Neutrophil (primary cell): ENCODE results near the gene THAP5.

Experiments used
- H3K27ac ChIP-seq: fragments of 200-600 bp; sonication (generic); 2 replicates; pipeline ENCODE4 v1.5.1; 2016; ENCODE audit warnings: mild to moderate bottlenecking, moderate library complexity
- H3K27me3 ChIP-seq: fragments of 200-600 bp; sonication (generic); 2 replicates; pipeline ENCODE4 v1.6.0; 2016; ENCODE audit warnings: mild to moderate bottlenecking
- H3K36me3 ChIP-seq: fragments of 200-600 bp; sonication (generic); 2 replicates; pipeline ENCODE4 v1.5.1; 2017
- H3K4me1 ChIP-seq, 2 experiments: fragments of 200-600 bp in 1 of 2; sonication (generic) in 1 of 2; 1 replicate in 1 of 2; 2 replicates in 1 of 2; pipeline versions ENCODE4 v1.5.1 to v1.6.1; 2013 to 2016; ENCODE audit warnings: low read depth in 1 of 2, low read length in 1 of 2, mild to moderate bottlenecking in 1 of 2, moderate library complexity in 1 of 2; ENCODE audit not compliant: control insufficient read depth in 1 of 2, insufficient read depth in 1 of 2
- H3K4me3 ChIP-seq, 2 experiments: fragments of 200-600 bp in 1 of 2; sonication (generic) in 1 of 2; 1 replicate in 1 of 2; 2 replicates in 1 of 2; pipeline ENCODE4 v1.5.1; 2013 to 2016; ENCODE audit warnings: low read depth in 1 of 2, low read length in 1 of 2, mild to moderate bottlenecking in 1 of 2, moderate library complexity in 1 of 2
- H3K9me3 ChIP-seq: fragments of 200-600 bp; sonication (generic); 2 replicates; pipeline ENCODE4 v1.5.1; 2016
- TF ChIP-seq, protein P1 (sequence below): fragments of 200-600 bp; sonication (generic); IDR thresholded peaks from 2 replicates; pipeline ENCODE4 v1.5.1; 2016; ENCODE audit warnings: antibody characterized with exemption

The THAP5 gene

DNA sequence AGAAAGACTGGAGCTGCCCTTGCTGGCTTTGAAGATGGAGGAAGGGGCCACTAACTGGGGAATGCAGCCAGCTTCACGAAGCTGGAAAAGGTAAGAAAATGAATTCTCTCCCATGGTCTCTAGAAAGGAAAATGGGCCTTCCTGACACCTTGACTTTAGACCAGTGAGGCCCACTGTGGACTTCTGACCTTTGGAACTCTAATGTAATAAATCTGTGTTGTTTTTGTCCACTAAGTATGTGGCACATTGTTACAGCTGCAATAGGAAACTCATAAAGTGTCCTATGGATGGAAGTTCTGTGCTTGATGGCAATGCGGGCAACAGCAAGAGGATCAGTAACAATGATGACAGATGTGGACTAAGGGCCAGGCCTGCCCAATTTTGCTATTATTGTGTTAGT, 21.1 kb upstream of the THAP5 start:
- no peaks in the 10 kb centered on the region for H3K4me1 ChIP-seq
- peaks cover 4% of the 10 kb centered on the region for H3K27me3 ChIP-seq
- H3K27ac ChIP-seq: no peak overlapping the region
- no peak overlapping the region for H3K4me3 ChIP-seq
- H3K36me3 ChIP-seq: no peaks in the 10 kb centered on the region
- no peaks in the 10 kb centered on the region for H3K9me3 ChIP-seq
- TF ChIP-seq, protein P1, sequence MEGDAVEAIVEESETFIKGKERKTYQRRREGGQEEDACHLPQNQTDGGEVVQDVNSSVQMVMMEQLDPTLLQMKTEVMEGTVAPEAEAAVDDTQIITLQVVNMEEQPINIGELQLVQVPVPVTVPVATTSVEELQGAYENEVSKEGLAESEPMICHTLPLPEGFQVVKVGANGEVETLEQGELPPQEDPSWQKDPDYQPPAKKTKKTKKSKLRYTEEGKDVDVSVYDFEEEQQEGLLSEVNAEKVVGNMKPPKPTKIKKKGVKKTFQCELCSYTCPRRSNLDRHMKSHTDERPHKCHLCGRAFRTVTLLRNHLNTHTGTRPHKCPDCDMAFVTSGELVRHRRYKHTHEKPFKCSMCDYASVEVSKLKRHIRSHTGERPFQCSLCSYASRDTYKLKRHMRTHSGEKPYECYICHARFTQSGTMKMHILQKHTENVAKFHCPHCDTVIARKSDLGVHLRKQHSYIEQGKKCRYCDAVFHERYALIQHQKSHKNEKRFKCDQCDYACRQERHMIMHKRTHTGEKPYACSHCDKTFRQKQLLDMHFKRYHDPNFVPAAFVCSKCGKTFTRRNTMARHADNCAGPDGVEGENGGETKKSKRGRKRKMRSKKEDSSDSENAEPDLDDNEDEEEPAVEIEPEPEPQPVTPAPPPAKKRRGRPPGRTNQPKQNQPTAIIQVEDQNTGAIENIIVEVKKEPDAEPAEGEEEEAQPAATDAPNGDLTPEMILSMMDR: no peak

DNA sequence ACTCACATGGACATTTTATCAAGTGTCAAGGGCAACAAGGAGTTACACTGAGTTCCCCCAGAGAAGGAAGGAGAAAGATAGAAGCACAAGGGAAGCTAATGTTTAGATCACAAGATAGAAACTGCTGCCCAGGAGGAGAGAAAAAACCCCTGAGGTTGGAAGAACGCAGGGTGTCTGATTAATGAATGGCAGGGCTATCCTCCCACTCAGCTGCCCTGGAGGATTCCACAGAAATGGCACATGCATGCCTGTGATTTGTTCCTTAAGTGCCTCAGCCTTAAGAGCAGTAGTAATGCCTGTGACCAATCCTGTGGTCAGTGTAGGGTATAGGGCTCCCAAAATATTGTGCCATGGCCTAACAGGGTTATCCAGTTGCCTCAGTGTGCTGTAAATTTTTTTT, 20.4 kb upstream of the THAP5 start:
- no peaks in the 10 kb centered on the region for H3K9me3 ChIP-seq
- no peaks in the 10 kb centered on the region for H3K4me1 ChIP-seq
- H3K36me3 ChIP-seq: no peaks in the 10 kb centered on the region
- H3K27ac ChIP-seq: no peak overlapping the region
- H3K4me3 ChIP-seq: no peak overlapping the region
- TF ChIP-seq, protein P1: no peak
- H3K27me3 ChIP-seq: peaks cover 4% of the 10 kb centered on the region

DNA sequence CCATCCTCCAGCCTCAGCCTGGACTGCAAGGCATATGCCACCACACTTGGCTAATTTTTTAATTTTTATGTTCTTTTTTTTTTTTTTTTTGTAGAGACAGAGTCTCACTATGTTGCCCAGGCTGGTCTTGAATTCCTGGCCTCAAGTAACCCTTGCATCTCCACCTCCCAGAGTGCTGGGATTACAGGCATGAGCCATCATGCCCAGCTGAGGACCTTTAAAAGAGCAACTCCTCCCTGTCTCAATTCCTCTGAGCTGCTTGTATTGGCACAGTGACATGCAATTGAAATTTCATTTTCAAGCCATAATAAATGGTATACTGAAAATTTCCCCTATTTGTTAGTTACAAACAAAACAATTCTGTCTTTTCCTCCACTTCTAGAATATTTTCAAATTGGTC, 19.7 kb upstream of the THAP5 start:
- no peak overlapping the region for H3K4me3 ChIP-seq
- H3K9me3 ChIP-seq: no peaks in the 10 kb centered on the region
- H3K27me3 ChIP-seq: peaks cover 4% of the 10 kb centered on the region
- H3K27ac ChIP-seq: no peak overlapping the region
- H3K4me1 ChIP-seq: no peaks in the 10 kb centered on the region
- TF ChIP-seq, protein P1: no peak
- no peaks in the 10 kb centered on the region for H3K36me3 ChIP-seq

DNA sequence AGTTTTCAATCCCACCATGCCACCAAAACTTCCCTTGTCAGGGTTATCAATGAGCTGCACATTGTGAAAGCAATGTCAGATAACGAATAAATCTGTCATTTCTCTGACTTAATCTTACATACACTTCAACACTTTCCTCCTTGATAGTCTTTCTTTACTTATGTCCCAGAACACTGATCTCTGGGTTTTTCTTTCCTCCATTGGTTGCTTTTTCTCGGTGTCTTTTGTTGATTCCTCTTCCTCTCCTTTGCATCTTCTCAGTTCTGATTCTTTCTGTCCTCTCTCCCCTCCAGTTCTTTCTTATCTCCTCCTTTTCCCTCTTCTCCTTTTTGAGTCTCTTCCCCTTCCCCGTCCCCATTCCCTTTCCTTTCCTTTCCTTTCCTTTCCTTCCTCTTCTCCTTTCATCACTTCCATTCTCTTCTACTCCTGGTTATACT, 16.8 kb upstream of the THAP5 start:
- H3K9me3 ChIP-seq: no peaks in the 10 kb centered on the region
- H3K4me3 ChIP-seq: no peak overlapping the region
- H3K36me3 ChIP-seq: no peaks in the 10 kb centered on the region
- H3K27me3 ChIP-seq: peaks cover 4% of the 10 kb centered on the region
- no peak overlapping the region for H3K27ac ChIP-seq
- no peaks in the 10 kb centered on the region for H3K4me1 ChIP-seq
- TF ChIP-seq, protein P1: no peak

DNA sequence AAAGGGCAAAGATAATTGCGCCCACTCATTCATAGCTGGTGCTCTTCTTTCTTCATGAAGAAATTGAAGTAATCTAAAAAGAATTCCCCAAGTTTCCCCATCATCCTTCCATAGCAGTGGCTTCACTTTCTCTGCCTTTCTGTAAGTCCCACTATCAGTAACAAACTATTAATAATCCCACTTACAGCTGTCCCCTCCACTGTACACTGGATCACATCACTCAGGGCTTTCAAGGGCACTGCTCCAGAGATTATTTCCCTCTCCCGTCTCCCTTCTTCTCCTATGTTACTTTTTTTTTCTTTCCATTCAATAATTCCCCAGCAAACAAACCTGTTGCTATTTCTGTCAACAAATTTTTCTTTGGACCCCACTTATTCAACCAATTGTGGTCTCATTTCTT, 16.3 kb upstream of the THAP5 start:
- H3K4me1 ChIP-seq: no peaks in the 10 kb centered on the region
- H3K4me3 ChIP-seq: no peak overlapping the region
- TF ChIP-seq, protein P1: no peak
- no peaks in the 10 kb centered on the region for H3K36me3 ChIP-seq
- H3K27ac ChIP-seq: no peak overlapping the region
- no peaks in the 10 kb centered on the region for H3K9me3 ChIP-seq
- peaks cover 4% of the 10 kb centered on the region for H3K27me3 ChIP-seq

DNA sequence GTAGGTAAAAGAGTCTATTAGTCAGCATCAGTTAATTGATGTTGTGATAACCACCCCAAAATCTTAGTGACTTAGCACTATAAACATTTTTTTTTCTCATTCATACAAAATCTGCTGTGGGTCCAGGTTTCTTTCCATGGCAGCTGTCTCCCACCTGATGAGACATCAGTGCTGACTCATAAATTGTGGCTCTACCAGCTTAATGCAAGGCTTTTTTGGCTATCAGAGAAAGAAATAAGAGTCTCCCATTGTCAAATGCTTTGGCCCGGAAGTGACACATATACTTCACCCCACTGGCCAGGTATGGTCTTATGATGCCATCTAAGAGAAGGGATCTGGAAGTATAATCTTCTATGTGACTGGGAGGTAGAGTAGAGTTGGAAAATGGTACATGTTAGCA, 14.7 kb upstream of the THAP5 start:
- TF ChIP-seq, protein P1: no peak
- Histone ChIP-seq H3K4me3 (no peak overlapping the region), H3K36me3 (no peaks in the 10 kb centered on the region), H3K27me3 (no peaks in the 10 kb centered on the region), H3K27ac (no peak overlapping the region), H3K4me1 (no peaks in the 10 kb centered on the region), H3K9me3 (peaks cover 4% of the 10 kb centered on the region)
